GM21825 (cell line): ENCODE measurements around the gene MT1A.

Source experiments
- ATAC-seq: cut with Tn5 transposase; IDR thresholded peaks from one replicate; pipeline ENCODE4 v1.9.1; 2021; ENCODE audit warnings: mild to moderate bottlenecking, moderate library complexity; ENCODE audit not compliant: unreplicated experiment

MT1A gene

DNA sequence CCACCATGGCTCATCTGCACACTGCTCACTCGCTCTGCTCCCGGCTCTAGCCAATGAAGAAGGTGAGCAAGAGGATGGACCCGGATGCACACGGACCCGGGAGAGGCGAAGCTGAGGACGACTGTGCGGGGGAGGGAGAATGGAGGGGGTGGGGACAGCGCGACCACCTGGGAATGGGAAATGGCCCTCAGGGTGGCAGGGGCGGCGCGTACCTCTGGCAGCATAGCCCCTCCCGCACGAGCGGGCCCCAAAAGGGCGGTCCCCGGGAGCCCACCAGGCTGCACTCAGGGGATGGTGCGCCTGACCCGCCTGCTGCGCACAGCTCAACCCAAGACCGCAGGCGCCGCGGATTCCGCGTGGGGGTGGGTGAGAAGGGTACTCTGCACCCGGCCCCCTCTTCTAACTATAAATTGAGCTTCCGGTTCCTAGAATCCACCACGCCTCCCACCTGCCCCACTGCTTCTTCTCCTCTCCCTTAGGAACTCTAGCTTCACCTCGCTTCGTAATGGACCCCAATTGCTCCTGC is 37.3 kb downstream of the MT1A start:
- no peak for ATAC-seq

GRCh38 chr16:56677474-56677873 is 39.0 kb downstream of the MT1A start:
- ATAC-seq: no peak

- no peak for ATAC-seq
These were observed 40.7 kb downstream of the MT1A start for GRCh38 chr16:56679078-56679730.

GRCh38 chr16:56679818-56680217 is 41.4 kb downstream of the MT1A start:
- no peak for ATAC-seq

DNA sequence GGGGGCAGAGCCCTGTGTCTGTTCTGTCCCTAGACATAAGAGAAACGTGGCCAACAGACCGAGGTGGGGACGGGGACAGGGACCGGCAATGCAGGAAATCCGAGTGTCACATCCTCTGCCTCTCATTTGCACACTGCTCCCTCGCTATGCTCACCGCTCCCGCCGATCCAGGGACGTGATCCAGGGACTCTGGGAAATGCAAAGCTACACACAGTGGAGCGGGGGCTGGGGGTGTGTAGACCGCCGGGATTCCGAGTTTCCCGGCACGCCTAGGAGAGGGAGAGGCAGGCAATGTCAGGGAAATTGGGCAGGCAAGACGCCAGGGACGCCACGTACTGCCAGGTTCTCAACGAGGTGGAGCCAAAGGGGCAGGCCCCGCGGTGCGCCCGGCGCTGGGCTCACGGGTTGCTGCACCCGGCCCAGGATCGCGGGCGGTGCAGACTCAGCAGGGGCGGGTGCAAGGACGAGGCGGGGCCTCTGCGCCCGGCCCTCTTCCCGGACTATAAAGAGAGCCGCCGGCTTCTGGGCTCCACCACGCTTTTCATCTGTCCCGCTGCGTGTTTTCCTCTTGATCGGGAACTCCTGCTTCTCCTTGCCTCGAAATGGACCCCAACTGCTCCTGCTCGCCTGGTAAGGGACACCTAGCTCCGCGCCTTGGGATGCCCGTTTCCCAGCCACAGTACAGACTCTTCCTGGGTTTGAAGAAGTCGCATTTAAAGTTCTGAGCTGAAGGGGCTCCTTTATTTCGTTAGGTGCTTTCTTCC is 43.7 kb downstream of the MT1A start, which contains the start of gene MT1X:
MT1X (plus strand) TSS at position 532 of the 764 bp plus-strand sequence; CDS start at position 603, 71 bp downstream.
- peak; percentile 95 for ATAC-seq

GRCh38 chr16:56682703-56683397 is 44.4 kb downstream of the MT1A start:
- ATAC-seq: no peak

DNA sequence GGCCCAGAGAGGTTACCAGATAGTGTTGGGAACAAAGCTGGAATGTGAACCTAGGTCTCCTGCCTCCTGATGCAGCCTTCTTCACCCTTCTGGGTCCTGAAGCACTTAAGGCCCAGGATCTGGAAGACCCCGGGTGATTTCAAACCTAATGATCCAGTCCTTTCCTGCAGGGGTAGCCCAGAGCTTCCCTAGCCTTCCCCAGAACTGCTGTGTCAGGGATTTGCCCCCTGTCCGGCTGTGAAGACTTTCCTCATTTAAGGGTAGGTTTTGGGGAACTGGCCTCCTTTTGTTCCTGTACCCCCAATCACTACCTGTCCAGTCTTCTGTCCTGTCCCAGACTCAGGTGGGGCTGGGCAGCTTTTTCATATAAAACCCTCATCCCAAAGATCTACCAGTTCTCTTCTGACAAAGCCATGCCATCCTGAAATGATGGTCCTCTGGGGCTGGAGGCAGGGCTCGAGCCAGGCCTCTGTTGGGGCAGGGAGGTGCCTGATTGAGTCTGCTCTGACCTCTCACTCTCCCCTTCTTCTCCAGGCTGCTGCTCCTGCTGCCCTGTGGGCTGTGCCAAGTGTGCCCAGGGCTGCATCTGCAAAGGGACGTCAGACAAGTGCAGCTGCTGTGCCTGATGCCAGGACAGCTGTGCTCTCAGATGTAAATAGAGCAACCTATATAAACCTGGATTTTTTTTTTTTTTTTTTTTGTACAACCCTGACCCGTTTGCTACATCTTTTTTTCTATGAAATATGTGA is 45.1 kb downstream of the MT1A start:
- ATAC-seq: no peak

DNA sequence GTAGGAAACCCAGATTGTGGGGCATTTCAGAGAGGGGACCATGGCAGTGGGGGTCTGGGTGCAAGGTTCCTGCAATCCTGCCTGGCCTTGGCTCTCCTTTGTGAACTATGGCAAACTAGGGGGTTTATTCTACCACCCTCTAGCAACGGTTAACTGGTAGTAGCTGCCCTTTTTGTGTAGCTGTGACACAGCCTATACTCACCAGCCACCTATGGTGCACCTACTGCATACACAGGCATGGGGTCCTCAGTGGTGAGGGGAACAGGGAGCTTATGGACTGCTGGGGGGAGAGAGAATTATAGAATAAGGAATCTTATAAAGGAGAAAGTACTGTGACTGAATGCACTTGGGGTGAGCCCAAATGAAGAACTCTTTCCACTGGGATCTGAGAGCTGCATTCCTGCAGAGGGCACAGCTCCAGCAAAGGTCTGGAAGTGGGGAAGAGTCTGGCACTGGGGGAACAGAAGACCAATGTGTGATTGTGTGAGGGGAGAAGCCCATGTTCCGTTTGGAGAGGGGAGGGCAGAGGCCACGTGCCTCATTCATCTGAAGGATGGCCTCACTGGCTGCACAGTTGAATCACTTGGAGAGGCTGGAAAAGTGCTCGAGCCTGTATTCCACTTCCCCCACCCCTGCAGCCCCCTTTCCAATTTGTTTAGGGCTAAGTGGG is 45.9 kb downstream of the MT1A start:
- no peak for ATAC-seq

DNA sequence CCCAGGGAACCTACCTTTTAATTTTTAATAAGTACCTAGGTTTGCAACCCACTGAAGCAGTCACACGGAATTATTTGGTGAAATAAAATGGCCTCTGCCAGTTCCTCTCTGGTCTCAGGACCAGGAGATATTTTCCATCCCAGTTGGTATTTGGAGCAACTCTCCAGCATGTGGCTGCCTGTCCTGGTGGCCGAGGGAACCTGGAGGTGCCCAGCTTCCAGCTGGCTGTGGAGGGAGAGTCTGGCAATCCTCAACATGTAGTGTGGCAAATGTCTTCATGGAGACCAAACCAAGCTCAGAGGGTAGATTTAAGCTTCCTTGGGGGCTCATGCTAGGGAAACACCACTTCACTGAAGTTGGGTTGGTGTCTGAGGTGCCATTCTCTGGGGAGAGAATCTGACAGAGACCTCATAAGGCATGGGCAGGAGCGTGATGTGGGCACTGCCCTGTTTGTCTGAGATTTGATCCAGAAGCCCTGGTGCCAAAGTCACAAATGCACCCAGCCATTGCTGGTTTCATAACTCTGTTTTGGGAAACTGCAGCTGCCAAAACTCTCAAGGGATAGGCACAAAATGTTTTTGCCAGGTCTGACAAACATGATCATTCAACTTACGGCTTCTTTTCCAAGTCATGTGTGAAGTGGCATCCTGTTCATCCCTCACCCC is 46.6 kb downstream of the MT1A start:
- ATAC-seq: no peak

GRCh38 chr16:56686758-56687157 is 48.3 kb downstream of the MT1A start:
- ATAC-seq: no peak

DNA sequence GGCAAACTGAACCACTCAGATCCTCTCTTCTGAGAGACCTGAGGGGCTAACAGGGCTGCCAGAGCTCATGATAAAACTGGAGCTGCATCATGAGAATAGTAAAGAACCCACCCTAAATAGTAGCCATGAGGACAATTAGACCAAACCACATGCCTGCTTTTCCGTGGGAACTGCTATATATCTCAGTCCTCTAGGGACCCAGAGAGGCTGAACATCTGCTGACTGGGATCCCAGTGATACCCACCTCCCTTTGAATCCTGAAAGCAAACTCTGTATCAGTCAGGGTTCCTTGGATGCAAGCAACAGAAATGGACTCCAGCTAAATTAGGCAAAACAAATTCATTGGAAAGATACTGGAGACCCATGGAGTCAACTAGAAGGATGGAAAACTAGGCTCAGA is 50.3 kb downstream of the MT1A start:
- ATAC-seq: no peak

- no peak for ATAC-seq
These were observed 50.7 kb downstream of the MT1A start for GRCh38 chr16:56689171-56689570.
